Stimulated activated CD4-positive, alpha-beta T cell treated with anti-CD3 and anti-CD28 coated beads, Interleukin-4, amount 100 ng/mL, for 48 hours (primary cell): ENCODE data around the gene FEN1.

Experiments
- DNase-seq, 2 donors: peaks; one replicate each; pipeline ENCODE4 v3.0.0-alpha.2; 2020; ENCODE audit warnings: low read depth in 2 of 2

The FEN1 gene

GRCh38 chr11:61757213-61757862 lies 35.4 kb upstream of the FEN1 start:
- DNase-seq, result no peak

DNA sequence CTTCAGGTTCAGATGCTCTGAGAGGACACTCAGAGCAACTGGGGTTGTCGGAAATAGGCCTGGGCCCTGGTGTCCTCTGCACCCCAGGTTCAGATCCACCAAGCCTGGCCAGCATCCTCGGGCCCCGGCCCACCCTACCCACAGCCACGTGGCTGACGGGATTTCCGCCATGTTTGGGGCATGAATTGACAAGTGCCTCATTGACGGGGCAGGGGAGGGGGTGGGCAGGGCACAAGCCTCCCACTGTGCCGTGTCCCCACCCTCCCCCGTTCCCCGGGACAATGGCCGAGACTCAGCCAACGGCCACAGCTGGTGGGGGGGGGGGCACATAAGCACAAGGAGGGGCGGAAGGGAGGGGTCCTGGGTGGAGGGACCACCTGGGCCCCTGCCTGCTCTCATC lies 31.8 kb upstream of the FEN1 start:
- DNase-seq, result no peak

DNA sequence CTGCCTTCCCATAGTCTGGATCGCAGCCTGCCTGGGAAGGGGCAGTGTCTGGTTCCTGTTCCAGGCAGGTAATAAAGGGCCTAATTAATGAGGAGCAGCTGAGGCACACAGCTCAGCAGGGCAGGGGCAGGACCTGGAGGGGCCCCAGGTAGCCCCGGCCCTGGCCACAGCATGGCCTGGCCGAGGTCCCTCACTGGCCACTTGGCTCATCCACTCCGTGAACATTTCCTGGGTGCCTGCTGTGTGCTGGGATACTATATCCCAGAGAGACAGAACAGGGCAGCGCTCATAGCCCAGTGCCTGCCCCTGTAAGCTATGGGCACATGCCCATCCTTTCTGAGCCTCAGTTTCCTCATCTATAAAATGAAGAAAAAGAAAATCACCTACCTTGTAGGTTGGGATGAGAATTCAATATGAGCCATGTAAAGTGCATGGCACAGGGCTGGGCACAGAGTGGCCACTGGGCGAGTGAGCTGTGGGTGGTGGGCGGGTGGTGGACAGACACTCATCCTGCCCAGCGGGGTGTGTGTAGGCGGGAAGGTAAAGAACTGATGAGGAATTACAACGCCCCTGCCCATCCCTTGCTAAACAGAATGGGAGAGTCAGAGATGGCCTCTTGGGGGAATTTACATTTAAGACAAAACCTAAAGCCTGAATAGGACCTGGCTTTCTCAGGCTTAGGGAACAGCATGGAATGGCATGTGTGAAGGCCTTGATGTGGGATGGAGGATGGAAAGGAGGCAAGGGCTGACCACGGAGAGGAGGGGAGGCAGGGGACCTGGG lies 31.1 kb upstream of the FEN1 start:
- DNase-seq, result no peak

- DNase-seq, result no peak
Observed at GRCh38 chr11:61762223-61762615, 30.5 kb upstream of the FEN1 start.

DNA sequence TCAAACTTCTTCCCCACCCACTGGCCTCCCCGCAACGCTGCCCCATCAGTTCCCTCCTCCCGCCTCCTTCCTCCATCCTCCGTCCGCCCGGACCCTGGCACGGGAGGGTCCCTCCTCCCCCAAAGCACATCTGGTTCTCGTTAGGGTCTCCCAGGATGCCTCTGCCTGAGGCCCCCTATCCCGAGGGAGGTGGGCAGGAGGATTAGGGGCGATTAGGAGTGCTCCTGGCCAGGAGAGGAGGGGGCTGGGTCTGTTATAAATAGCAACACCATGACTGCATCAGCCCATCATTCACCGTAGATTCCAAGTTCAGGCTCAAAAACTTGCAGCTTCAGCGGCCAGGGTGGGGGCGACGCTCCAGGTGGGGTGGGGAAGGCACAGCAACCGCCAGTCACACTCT lies 29.9 kb upstream of the FEN1 start:
- DNase-seq, result no peak

GRCh38 chr11:61763930-61764605 lies 28.6 kb upstream of the FEN1 start:
- DNase-seq, result no peak

- DNase-seq, result no peak
Observed at GRCh38 chr11:61764606-61765260, 28.0 kb upstream of the FEN1 start.

GRCh38 chr11:61765550-61766253 lies 27.0 kb upstream of the FEN1 start:
- no peak for DNase-seq

DNA sequence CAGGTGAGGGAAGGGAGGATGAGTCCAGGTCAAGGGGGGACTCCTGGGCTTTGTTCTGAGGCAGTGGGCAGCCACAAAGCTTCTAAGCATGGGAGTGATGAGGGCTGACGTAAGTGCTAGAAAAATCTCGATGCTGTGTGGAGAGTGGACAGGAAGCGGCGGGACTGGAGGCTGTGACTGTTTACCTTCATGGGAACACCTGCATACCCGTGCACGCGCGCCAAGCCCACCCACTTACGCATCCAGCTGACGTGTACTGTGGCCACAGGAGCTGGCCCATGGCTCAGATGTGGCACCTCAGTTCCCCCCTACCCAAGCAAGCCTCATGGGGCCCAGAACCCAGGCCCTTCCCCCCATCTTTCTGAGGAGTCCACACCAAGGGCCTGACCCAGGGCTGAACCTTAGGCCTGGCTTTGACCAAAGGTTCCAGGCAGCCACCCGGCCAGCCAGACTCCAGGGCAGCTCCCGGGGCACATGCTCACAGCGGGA lies 26.3 kb upstream of the FEN1 start:
- no peak for DNase-seq

- DNase-seq, result no peak
Observed at GRCh38 chr11:61768376-61769076, 24.2 kb upstream of the FEN1 start.

GRCh38 chr11:61769169-61769920 lies 23.4 kb upstream of the FEN1 start:
- DNase-seq, result no peak

GRCh38 chr11:61769946-61770683 lies 22.6 kb upstream of the FEN1 start:
- no peak for DNase-seq

DNA sequence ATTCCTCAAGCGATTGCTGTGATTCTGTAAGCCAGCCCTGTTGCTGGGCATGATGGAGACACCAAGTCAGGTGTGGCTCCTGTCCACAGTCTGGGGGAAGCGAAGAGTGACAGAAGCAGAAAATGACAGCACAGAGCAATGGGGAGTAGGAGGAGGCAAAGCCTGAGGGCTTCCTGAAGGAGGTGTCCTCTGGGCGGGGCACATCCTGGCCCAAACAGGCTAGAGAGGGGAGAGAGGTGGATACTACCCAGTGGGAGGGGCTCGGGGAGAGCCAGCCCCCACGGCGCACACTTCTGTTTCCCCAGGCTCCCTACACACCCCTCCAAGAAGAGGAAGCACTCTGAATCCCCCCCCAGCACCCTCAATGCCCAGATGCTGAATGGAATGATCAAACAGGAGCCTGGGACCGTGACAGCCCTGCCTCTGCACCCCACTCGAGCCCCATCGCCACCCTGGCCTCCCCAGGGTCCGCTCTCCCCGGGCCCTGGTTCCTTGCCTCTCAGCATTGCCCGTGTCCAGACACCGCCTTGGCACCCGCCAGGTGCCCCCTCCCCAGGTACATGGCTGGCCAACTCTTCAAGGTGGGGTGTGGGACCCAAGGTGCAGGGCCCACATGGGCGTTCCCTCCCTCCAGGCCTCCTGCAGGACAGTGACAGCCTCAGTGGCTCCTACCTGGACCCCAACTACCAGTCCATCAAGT lies 21.4 kb upstream of the FEN1 start:
- no peak for DNase-seq

DNA sequence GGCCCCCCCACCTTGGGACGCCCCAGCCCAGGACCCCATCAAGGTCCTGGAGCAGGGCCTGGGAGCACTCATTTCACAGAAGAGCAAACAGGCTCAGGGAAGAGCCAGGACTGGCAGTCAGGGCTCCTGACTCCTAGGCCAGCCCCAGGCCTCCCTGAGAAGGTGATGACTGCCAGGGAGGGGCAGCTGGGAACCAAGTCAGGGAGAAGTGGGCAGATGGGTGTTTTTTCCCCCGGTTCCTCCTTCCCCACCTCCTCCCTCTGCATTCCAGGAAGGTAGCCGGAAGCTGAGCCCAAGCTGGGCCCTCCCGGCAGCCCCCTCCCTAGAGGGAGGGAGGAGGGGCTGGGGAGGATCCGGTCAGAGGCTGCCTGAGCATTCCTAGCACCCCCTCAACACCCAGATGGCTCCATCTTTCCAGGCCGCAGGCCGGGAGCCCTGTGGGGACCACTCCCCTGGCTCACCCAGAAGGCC lies 20.7 kb upstream of the FEN1 start:
- no peak for DNase-seq

- DNase-seq, result no peak
Observed at GRCh38 chr11:61773356-61773755, 19.4 kb upstream of the FEN1 start.

- DNase-seq, result no peak
Observed at GRCh38 chr11:61773809-61774208, 18.9 kb upstream of the FEN1 start.

DNA sequence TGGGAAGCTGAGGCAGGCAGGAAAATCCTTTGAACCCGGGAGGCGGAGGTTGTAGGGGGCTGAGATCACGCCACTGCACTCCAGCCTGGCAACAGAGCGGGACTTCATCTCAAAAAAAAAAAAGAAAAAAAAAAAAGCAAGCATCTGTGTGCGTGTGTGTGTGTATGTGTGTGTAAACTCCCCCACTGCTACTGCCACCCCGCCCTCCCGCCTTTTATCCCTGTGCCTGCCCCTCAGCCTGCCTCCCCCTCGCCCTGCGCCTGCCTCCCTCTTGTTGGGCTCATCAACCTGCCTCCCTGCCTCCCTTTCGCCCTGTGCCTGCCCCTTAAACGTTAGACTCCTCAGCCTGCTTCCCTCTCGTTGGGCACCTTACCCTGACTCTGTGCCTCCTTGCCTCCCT lies 18.3 kb upstream of the FEN1 start:
- DNase-seq, result no peak

DNA sequence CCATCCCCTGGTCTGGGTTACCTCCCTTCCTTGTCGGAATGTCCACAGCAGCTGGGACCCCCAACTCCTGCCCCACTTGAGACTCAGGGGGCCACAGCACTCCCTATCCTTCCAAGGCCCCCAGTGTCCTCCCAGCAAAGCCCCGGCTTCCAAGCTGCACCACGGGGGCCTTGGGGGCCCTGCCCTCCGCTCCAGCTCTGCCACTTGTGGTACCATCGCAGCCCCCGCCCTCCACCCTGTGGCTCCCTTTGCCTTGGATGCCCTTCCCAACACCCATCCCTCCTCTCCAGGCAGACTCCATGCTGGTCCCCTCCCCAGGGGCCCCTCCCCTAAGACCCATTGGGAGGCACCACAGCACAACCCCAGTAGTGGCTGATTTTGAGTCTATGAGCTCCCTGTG lies 17.6 kb upstream of the FEN1 start:
- no peak for DNase-seq
